Astrocyte (in vitro differentiated cells and primary cell): Measurements from ENCODE around the gene NARS2. TPM values are rescaled to one million over a fixed set of nuclear protein-coding genes. Genes with fewer than 3 reads are reported as not detected.

Experiments
- DNase-seq: peaks from one replicate; pipeline ENCODE4 v3.0.0-alpha.2; 2010; ENCODE audit warnings: low read depth
- FAIRE-seq: peaks from 2 replicates; lab custom pipeline; 2011; peaks lifted over from hg19 to GRCh38; lab: Jason Lieb, UNC
- H2AFZ ChIP-seq: 2 replicates; pipeline ENCODE4 v1.6.0; 2012; ENCODE audit warnings: low read depth, low read length, inconsistent platforms
- H3K27ac ChIP-seq: 2 replicates; pipeline ENCODE4 v1.5.1; 2011; ENCODE audit warnings: low read depth, low read length, inconsistent platforms
- H3K27me3 ChIP-seq: 2 replicates; pipeline ENCODE4 v1.6.0; 2011; ENCODE audit warnings: low read length, inconsistent platforms; ENCODE audit not compliant: insufficient read depth
- H3K36me3 ChIP-seq: 2 replicates; pipeline ENCODE4 v1.5.1; 2011; ENCODE audit warnings: low read length, inconsistent platforms; ENCODE audit not compliant: insufficient read depth
- H3K4me1 ChIP-seq: 2 replicates; pipeline ENCODE4 v1.5.1; 2011; ENCODE audit warnings: low read length, inconsistent platforms; ENCODE audit not compliant: insufficient read depth
- H3K4me2 ChIP-seq: 2 replicates; pipeline ENCODE4 v1.6.0; 2012; ENCODE audit warnings: low read length, inconsistent platforms
- H3K4me3 ChIP-seq: 2 replicates; pipeline ENCODE4 v1.5.1; 2011; ENCODE audit warnings: low read depth, mild to moderate bottlenecking, low read length, inconsistent platforms; ENCODE audit not compliant: insufficient read depth
- H3K79me2 ChIP-seq: 2 replicates; pipeline ENCODE4 v1.6.0; 2012; ENCODE audit warnings: mild to moderate bottlenecking, low read length, inconsistent platforms; ENCODE audit not compliant: insufficient read depth
- H3K9ac ChIP-seq: 2 replicates; pipeline ENCODE4 v1.6.0; 2012; ENCODE audit warnings: mild to moderate bottlenecking, low read length, inconsistent platforms
- H3K9me3 ChIP-seq: 2 replicates; pipeline ENCODE4 v1.5.1; 2012; ENCODE audit warnings: low read depth, mild to moderate bottlenecking, low read length, inconsistent platforms; ENCODE audit not compliant: insufficient read depth
- H4K20me1 ChIP-seq: 2 replicates; pipeline ENCODE4 v1.6.0; 2012; ENCODE audit warnings: low read length, inconsistent platforms; ENCODE audit not compliant: insufficient read depth
- H3K27ac Mint-ChIP-seq: one replicate; pipeline ENCODE4 v1.8.0; 2021; ENCODE audit warnings: mild to moderate bottlenecking, mixed read lengths; ENCODE audit not compliant: unreplicated experiment
- H3K27me3 Mint-ChIP-seq: one replicate; pipeline ENCODE4 v1.8.0; 2021; ENCODE audit warnings: low read depth, mixed read lengths; ENCODE audit not compliant: unreplicated experiment
- H3K36me3 Mint-ChIP-seq: one replicate; pipeline ENCODE4 v1.8.0; 2021; ENCODE audit warnings: low read depth, mixed read lengths; ENCODE audit not compliant: unreplicated experiment
- H3K4me1 Mint-ChIP-seq: one replicate; pipeline ENCODE4 v1.8.0; 2021; ENCODE audit warnings: low read depth, mixed read lengths; ENCODE audit not compliant: unreplicated experiment
- H3K4me3 Mint-ChIP-seq: one replicate; pipeline ENCODE4 v1.8.0; 2021; ENCODE audit warnings: mild to moderate bottlenecking, moderate library complexity, mixed read lengths; ENCODE audit not compliant: unreplicated experiment
- H3K9me3 Mint-ChIP-seq: one replicate; pipeline ENCODE4 v1.8.0; 2021; ENCODE audit warnings: mild to moderate bottlenecking, mixed read lengths; ENCODE audit not compliant: unreplicated experiment
- CTCF ChIP-seq: IDR thresholded peaks from 2 replicates; pipeline ENCODE4 v1.5.1; 2011; ENCODE audit warnings: low read depth, mild to moderate bottlenecking, inconsistent platforms, low read length, moderate library complexity; ENCODE audit not compliant: insufficient read depth
- EZH2 ChIP-seq: IDR thresholded peaks from 2 replicates; pipeline ENCODE4 v1.6.1; 2012; ENCODE audit warnings: mild to moderate bottlenecking, low read length, inconsistent platforms; ENCODE audit not compliant: insufficient read depth
- total RNA-seq: library from RNA; stranded (reverse); gene quantifications from 2 replicates; pipeline ENCODE4 v1.2.1, GENCODE V29; 2021

The NARS2 gene
- total RNA-seq, 1 donor from 2014 or later = 10.1 TPM

GRCh38 chr11:78469896-78470295, 104.8 kb downstream of the NARS2 start:
- Mint-ChIP-seq H3K36me3 (peaks cover 5% of the 10 kb centered on the region), H3K27me3 (no peaks in the 10 kb centered on the region), H3K4me1 (peaks cover 4% of the 10 kb centered on the region), H3K27ac (peak overlapping the region; percentile 24), H3K9me3 (peaks cover 3% of the 10 kb centered on the region), H3K4me3 (no peak overlapping the region)
- Histone ChIP-seq H2AFZ (no peak overlapping the region), H3K36me3 (peaks cover 5% of the 10 kb centered on the region), H3K4me2 (no peak overlapping the region), H3K27ac (no peak overlapping the region), H4K20me1 (no peaks in the 10 kb centered on the region), H3K27me3 (no peaks in the 10 kb centered on the region), H3K4me3 (no peak overlapping the region), H3K9ac (no peak overlapping the region), H3K9me3 (no peaks in the 10 kb centered on the region), H3K4me1 (no peaks in the 10 kb centered on the region), H3K79me2 (no peaks in the 10 kb centered on the region)
- DNase-seq (no peak), FAIRE-seq (no peak)
- no peak for TF ChIP-seq EZH2
- TF ChIP-seq CTCF = no peak

DNA sequence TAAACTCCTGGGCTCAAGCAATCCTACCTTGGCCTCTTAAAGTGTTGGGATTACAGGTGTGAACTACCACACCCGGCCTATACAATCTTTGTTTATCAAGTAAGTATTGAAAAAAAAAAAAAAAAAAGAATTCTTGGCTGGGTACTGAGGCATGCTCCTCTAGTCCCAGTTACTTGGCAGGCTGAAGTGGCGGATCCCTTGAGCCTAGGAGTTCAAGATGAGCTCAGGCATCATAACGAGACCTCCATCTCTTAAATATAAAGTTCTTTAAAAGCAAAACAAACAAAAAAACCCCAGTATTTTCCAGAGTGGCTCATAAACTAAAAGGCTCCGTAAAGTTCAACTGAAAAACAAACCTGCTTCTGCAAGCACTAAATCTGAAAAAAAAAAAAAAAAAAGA, 106.7 kb downstream of the NARS2 start:
- Mint-ChIP-seq H3K4me1 (peaks cover 4% of the 10 kb centered on the region), H3K36me3 (peaks cover 10% of the 10 kb centered on the region), H3K27me3 (no peaks in the 10 kb centered on the region), H3K4me3 (no peak overlapping the region), H3K27ac (no peak overlapping the region), H3K9me3 (peaks cover 3% of the 10 kb centered on the region)
- Histone ChIP-seq H3K4me3 (no peak overlapping the region), H3K9ac (no peak overlapping the region), H3K4me2 (no peak overlapping the region), H3K27me3 (no peaks in the 10 kb centered on the region), H3K79me2 (no peaks in the 10 kb centered on the region), H3K4me1 (no peaks in the 10 kb centered on the region), H4K20me1 (no peaks in the 10 kb centered on the region), H3K27ac (no peak overlapping the region), H2AFZ (no peak overlapping the region), H3K36me3 (peaks cover 5% of the 10 kb centered on the region), H3K9me3 (no peaks in the 10 kb centered on the region)
- no peak for FAIRE-seq
- DNase-seq = no peak
- no peak for TF ChIP-seq CTCF
- no peak for TF ChIP-seq EZH2

- no peak overlapping the region for H3K4me2 ChIP-seq
- FAIRE-seq = no peak
- H4K20me1 ChIP-seq = no peaks in the 10 kb centered on the region
- H3K9ac ChIP-seq = no peak overlapping the region
- Mint-ChIP-seq H3K4me1 (peaks cover 4% of the 10 kb centered on the region), H3K4me3 (no peak overlapping the region), H3K27ac (no peak overlapping the region), H3K27me3 (no peaks in the 10 kb centered on the region), H3K9me3 (peaks cover 3% of the 10 kb centered on the region), H3K36me3 (peaks cover 10% of the 10 kb centered on the region)
- H3K27ac ChIP-seq = no peak overlapping the region
- DNase-seq = no peak
- no peak overlapping the region for H3K4me3 ChIP-seq
- no peaks in the 10 kb centered on the region for H3K9me3 ChIP-seq
- no peaks in the 10 kb centered on the region for H3K27me3 ChIP-seq
- no peak overlapping the region for H2AFZ ChIP-seq
- TF ChIP-seq EZH2 = no peak
- no peak for TF ChIP-seq CTCF
- peaks cover 5% of the 10 kb centered on the region for H3K36me3 ChIP-seq
- H3K79me2 ChIP-seq = no peaks in the 10 kb centered on the region
- H3K4me1 ChIP-seq = no peaks in the 10 kb centered on the region
These were observed 107.3 kb downstream of the NARS2 start for GRCh38 chr11:78467370-78467769.
